Measurements from ENCODE around the gene RASA3.
"Not testable (repeated sequence)": the region's sequence is repeated elsewhere in the genome, so short reads cannot be mapped to it uniquely, and the experiment has no call there.

The RASA3 gene

GRCh38 chr13:114101358-114102130, 30.9 kb downstream of the RASA3 start:
- no peak for DNase-seq (ENCODE audit: low read depth in 2 of 2)

- no peak for DNase-seq (ENCODE audit: low read depth in 2 of 2)
Observed at GRCh38 chr13:114100446-114101357, 31.7 kb downstream of the RASA3 start.

GRCh38 chr13:114099918-114100445, 32.4 kb downstream of the RASA3 start:
- no peak for DNase-seq (ENCODE audit: low read depth in 2 of 2)

- no peak for DNase-seq (ENCODE audit: low read depth in 2 of 2)
Observed at GRCh38 chr13:114099191-114099590, 33.2 kb downstream of the RASA3 start.

- DNase-seq (ENCODE audit: low read depth in 2 of 2): not testable (repeated sequence)
Observed at GRCh38 chr13:114098689-114099056, 33.8 kb downstream of the RASA3 start.

- no peak for DNase-seq (ENCODE audit: low read depth in 2 of 2)
Observed at GRCh38 chr13:114097893-114098688, 34.3 kb downstream of the RASA3 start.

- no peak for DNase-seq (ENCODE audit: low read depth in 2 of 2)
Observed at GRCh38 chr13:114097212-114097892, 35.1 kb downstream of the RASA3 start.

GRCh38 chr13:114096811-114097211, 35.6 kb downstream of the RASA3 start:
- no peak for DNase-seq (ENCODE audit: low read depth in 2 of 2)

GRCh38 chr13:114096031-114096485, 36.4 kb downstream of the RASA3 start:
- no peak for DNase-seq (ENCODE audit: low read depth in 2 of 2)

GRCh38 chr13:114095486-114095885, 36.9 kb downstream of the RASA3 start:
- DNase-seq (ENCODE audit: low read depth in 2 of 2): no peak

- no peak for DNase-seq (ENCODE audit: low read depth in 2 of 2)
Observed at GRCh38 chr13:114093118-114093517, 39.3 kb downstream of the RASA3 start.

GRCh38 chr13:114092468-114092867, 40.0 kb downstream of the RASA3 start:
- no peak for DNase-seq (ENCODE audit: low read depth in 2 of 2)

GRCh38 chr13:114090476-114090875, 41.9 kb downstream of the RASA3 start:
- DNase-seq (ENCODE audit: low read depth in 2 of 2): no peak

GRCh38 chr13:114089751-114090400, 42.5 kb downstream of the RASA3 start:
- DNase-seq (ENCODE audit: low read depth in 2 of 2): no peak

- DNase-seq (ENCODE audit: low read depth in 2 of 2): no peak
Observed at GRCh38 chr13:114089341-114089740, 43.1 kb downstream of the RASA3 start.

GRCh38 chr13:114088863-114089262, 43.6 kb downstream of the RASA3 start:
- DNase-seq (ENCODE audit: low read depth in 2 of 2): no peak

- no peak for DNase-seq (ENCODE audit: low read depth in 2 of 2)
Observed at GRCh38 chr13:114088234-114088633, 44.2 kb downstream of the RASA3 start.

- DNase-seq (ENCODE audit: low read depth in 2 of 2): no peak
Observed at GRCh38 chr13:114087430-114087829, 45.0 kb downstream of the RASA3 start.

- no peak for DNase-seq (ENCODE audit: low read depth in 2 of 2)
Observed at GRCh38 chr13:114082849-114083645, 49.4 kb downstream of the RASA3 start.
